MCF 10A (cell line): ENCODE data around the gene BARHL2. TPM values are rescaled to one million over a fixed set of nuclear protein-coding genes. Genes with fewer than 3 reads are reported as not detected.

ENCODE experiments used
- BruUV-seq: library from RNA; stranded (reverse); fragments of 400-500 nt; replicated peaks from 2 replicates; lab custom pipeline; 2021; lab: Mats Ljungman, UMichigan
- CTCF ChIA-PET: fragments of 300-600 bp; sonication (Branson Sonifier 250); formaldehyde crosslinking; extraction: SDS; loops from one replicate; lab custom pipeline; 2021; ENCODE audit warnings: antibody characterized with exemption, inconsistent platforms; lab: Yijun Ruan, JAX
- POLR2A ChIA-PET: fragments of 300-600, 350-650 bp; sonication (Branson Sonifier 250); formaldehyde crosslinking; extraction: SDS; loops from one replicate; lab custom pipeline; 2020; ENCODE audit warnings: antibody characterized with exemption, inconsistent platforms; lab: Yijun Ruan, JAX
- DNase-seq: peaks from one replicate; pipeline ENCODE4 v3.0.0-alpha.2; 2018; ENCODE audit not compliant: unreplicated experiment
- H3K27ac Mint-ChIP-seq: one replicate; pipeline ENCODE4 v1.8.0; 2022; ENCODE audit warnings: mild to moderate bottlenecking, low read depth, mixed read lengths; ENCODE audit not compliant: unreplicated experiment
- H3K27me3 Mint-ChIP-seq: one replicate; pipeline ENCODE4 v1.8.0; 2022; ENCODE audit warnings: mixed read lengths; ENCODE audit not compliant: insufficient read depth, unreplicated experiment
- H3K36me3 Mint-ChIP-seq: one replicate; pipeline ENCODE4 v1.8.0; 2022; ENCODE audit warnings: mild to moderate bottlenecking, moderate library complexity, mixed read lengths; ENCODE audit not compliant: insufficient read depth, unreplicated experiment
- H3K4me1 Mint-ChIP-seq: one replicate; pipeline ENCODE4 v1.8.0; 2022; ENCODE audit warnings: mixed read lengths; ENCODE audit not compliant: insufficient read depth, unreplicated experiment
- H3K4me3 Mint-ChIP-seq: one replicate; pipeline ENCODE4 v1.8.0; 2022; ENCODE audit warnings: mild to moderate bottlenecking, moderate library complexity, mixed read lengths; ENCODE audit not compliant: unreplicated experiment
- H3K9me3 Mint-ChIP-seq: one replicate; pipeline ENCODE4 v1.8.0; 2022; ENCODE audit warnings: mixed read lengths; ENCODE audit not compliant: unreplicated experiment
- intact Hi-C: fragments of 100-400 bp; cut with micrococcal nuclease; formaldehyde crosslinking; loops from 2 replicates; pipeline ENCODE4 v1.14.1; 2022
- total RNA-seq: library from RNA; stranded (reverse); gene quantifications from 2 replicates; pipeline ENCODE4 v1.2.3, GENCODE V29; 2022
- TF ChIP-seq, protein P1 (sequence below): fragments of 200-600 bp; IDR thresholded peaks from one replicate; pipeline ENCODE4 v1.8.0; 2022; ENCODE audit warnings: antibody characterized with exemption, mild to moderate bottlenecking; ENCODE audit not compliant: unreplicated experiment

BARHL2 gene
- total RNA-seq, 1 experiment from 2014 or later, result not detected

DNA sequence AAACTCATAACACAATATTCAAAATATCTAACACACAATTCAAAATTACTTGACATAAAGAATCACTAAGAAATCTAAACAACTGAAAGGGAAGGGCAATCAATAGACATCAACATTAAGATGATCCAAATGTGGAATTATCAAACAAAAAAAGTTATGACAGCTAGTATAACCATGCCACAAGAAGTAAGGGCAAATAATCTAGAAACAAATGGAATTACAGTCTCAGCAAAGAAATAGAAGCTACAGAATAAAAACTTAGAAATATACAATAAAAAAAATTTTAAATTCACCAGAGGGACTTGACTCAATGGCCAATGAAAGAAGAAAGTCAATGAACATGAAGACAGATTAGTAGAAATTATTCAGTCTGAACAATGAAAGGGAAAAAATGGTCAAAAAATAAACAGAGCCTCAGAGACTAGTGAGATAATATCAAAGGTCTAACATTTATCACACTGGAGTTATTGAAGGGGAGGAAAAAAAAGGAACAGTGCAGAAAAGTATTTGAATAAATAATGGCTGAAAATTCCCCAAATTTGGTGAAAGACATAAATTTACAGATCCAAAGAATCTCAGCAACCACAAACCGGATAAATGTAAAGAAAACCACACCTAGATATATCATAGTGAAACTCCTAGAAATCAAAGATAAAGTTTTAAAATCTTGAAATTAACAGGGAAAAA lies 41.8 kb downstream of the BARHL2 start:
- BruUV-seq, result no TSS peak
- POLR2A ChIA-PET, result no interaction called here
- H3K27me3 Mint-ChIP-seq, result peaks cover 52% of the 10 kb centered on the region
- H3K4me3 Mint-ChIP-seq, result no peak overlapping the region
- CTCF ChIA-PET, result interaction anchor here (1.3 kb wide), 1 partner anchor 9 kb away, joined by 7 read pairs; no protein-coding TSS in a partner anchor
- TF ChIP-seq, protein P1, sequence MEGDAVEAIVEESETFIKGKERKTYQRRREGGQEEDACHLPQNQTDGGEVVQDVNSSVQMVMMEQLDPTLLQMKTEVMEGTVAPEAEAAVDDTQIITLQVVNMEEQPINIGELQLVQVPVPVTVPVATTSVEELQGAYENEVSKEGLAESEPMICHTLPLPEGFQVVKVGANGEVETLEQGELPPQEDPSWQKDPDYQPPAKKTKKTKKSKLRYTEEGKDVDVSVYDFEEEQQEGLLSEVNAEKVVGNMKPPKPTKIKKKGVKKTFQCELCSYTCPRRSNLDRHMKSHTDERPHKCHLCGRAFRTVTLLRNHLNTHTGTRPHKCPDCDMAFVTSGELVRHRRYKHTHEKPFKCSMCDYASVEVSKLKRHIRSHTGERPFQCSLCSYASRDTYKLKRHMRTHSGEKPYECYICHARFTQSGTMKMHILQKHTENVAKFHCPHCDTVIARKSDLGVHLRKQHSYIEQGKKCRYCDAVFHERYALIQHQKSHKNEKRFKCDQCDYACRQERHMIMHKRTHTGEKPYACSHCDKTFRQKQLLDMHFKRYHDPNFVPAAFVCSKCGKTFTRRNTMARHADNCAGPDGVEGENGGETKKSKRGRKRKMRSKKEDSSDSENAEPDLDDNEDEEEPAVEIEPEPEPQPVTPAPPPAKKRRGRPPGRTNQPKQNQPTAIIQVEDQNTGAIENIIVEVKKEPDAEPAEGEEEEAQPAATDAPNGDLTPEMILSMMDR, result no peak
- no peaks in the 10 kb centered on the region for H3K36me3 Mint-ChIP-seq
- H3K4me1 Mint-ChIP-seq, result no peaks in the 10 kb centered on the region
- DNase-seq, result no peak
- H3K27ac Mint-ChIP-seq, result no peak overlapping the region
- intact Hi-C loops, result no loop called here
- H3K9me3 Mint-ChIP-seq, result peaks cover 15% of the 10 kb centered on the region

DNA sequence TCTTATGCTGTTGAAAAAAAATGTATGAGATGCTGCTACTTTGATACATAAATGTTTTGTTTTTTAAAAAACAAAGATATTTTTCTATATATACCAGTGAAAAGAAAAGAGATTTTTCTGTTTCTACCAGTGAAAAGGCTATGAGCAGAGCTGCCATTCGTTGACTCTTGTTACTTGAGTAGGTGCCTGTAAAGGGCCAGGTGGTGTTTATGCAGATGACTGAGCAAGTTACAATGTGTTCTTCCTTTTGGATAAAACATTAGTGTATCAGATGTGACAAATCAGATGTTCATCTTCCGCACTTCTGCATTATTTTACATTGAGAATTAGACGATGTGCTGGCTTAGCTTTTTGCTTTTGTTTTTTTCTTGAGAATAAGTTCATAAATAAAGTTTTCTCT lies 45.4 kb downstream of the BARHL2 start:
- ChIA-PET CTCF (interaction anchor here (0.5 to 0.6 kb wide), 4 partner anchors 55 to 1146 kb away, joined by 3 to 7 read pairs (median 4); no protein-coding TSS in a partner anchor), POLR2A (no interaction called here)
- Mint-ChIP-seq H3K4me1 (no peaks in the 10 kb centered on the region), H3K4me3 (no peak overlapping the region), H3K27me3 (peaks cover 24% of the 10 kb centered on the region), H3K9me3 (peaks cover 15% of the 10 kb centered on the region), H3K36me3 (no peaks in the 10 kb centered on the region), H3K27ac (no peak overlapping the region)
- BruUV-seq, result no TSS peak
- TF ChIP-seq, protein P1, result no peak
- DNase-seq, result no peak
- intact Hi-C loops, result no loop called here

DNA sequence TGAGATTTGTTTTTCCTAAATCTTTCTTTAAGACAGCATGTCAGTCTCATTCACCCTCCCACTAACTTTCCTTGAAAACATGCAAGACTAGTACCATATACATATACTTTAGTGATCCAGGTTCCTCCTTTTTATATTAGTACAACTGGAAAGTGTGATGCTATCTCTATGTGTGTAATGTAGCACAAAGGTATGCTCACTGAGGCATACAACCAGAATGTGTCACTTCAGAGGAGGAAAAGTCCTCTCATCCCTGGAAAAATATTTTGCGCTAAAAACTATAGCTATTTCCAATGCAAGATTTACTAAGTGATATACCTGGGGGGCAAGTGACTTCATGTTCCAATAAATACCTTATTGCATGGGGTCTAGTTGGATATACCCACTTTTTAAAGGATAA lies 45.9 kb downstream of the BARHL2 start:
- TF ChIP-seq, protein P1, result no peak
- peaks cover 15% of the 10 kb centered on the region for H3K9me3 Mint-ChIP-seq
- CTCF ChIA-PET, result interaction anchor here (0.6 kb wide), 2 partner anchors 55 to 195 kb away, joined by 3 to 4 read pairs; no protein-coding TSS in a partner anchor
- no peak overlapping the region for H3K4me3 Mint-ChIP-seq
- H3K36me3 Mint-ChIP-seq, result no peaks in the 10 kb centered on the region
- peaks cover 24% of the 10 kb centered on the region for H3K27me3 Mint-ChIP-seq
- no peak for DNase-seq
- no TSS peak for BruUV-seq
- POLR2A ChIA-PET, result no interaction called here
- H3K4me1 Mint-ChIP-seq, result no peaks in the 10 kb centered on the region
- intact Hi-C loops, result no loop called here
- no peak overlapping the region for H3K27ac Mint-ChIP-seq
